Right lobe of liver (tissue), 6 donors: Measurements from ENCODE around the gene DVL3. TPM values are rescaled to one million over a fixed set of nuclear protein-coding genes. Genes with fewer than 3 reads are reported as not detected.

Experiments
- ATAC-seq, 4 donors: fragments of 200-7000 bp; cut with Tn5 transposase; one replicate each; pipeline ENCODE4 v1.9.1; 2020; ENCODE audit warnings: mild to moderate bottlenecking in 4 of 4, moderate library complexity in 4 of 4
- DNase-seq, 3 donors: peaks; one replicate each; pipeline ENCODE4 v3.0.0-alpha.2; 2020
- H3K27ac ChIP-seq, 3 donors: fragments of 200-600 bp; one replicate each; pipeline ENCODE4 v1.8.0; 2022
- H3K27me3 ChIP-seq, 2 donors: fragments of 200-600 bp; one replicate each; pipeline ENCODE4 v1.8.0; 2022
- H3K36me3 ChIP-seq, 4 donors: fragments of 200-600 bp; sonication (generic) in 1 of 4; one replicate each; pipeline versions ENCODE4 v1.5.1 to v1.8.0; 2017 to 2022; ENCODE audit warnings: control low read depth in 1 of 4
- H3K4me1 ChIP-seq, 4 donors: fragments of 200-600 bp; sonication (generic) in 1 of 4; one replicate each; pipeline versions ENCODE4 v1.5.1 to v1.8.0; 2017 to 2022; ENCODE audit warnings: control low read depth in 1 of 4
- H3K4me3 ChIP-seq, 3 donors: fragments of 200-600 bp; one replicate each; pipeline ENCODE4 v1.8.0; 2022
- H3K9me3 ChIP-seq, 4 donors: fragments of 200-600 bp; sonication (generic) in 1 of 4; one replicate each; pipeline versions ENCODE4 v1.5.1 to v1.8.0; 2017 to 2022; ENCODE audit warnings: control low read depth in 1 of 4
- POLR2A ChIP-seq: fragments of 450-650 bp; IDR thresholded peaks from one replicate; pipeline ENCODE4 v1.6.1; 2017; ENCODE audit warnings: antibody characterized with exemption, mild to moderate bottlenecking
- whole genome bisulfite sequencing: methylation state at CpG from one replicate; pipeline ENCODE4 v1.1.6; 2018; ENCODE audit warnings: low coverage, low lambda C conversion rate; ENCODE audit not compliant: insufficient coverage; ENCODE audit errors: missing lambda C conversion rate; 5-methylcytosine and 5-hydroxymethylcytosine counted together
- intact Hi-C, 2 donors: fragments of 100-400 bp; cut with DNase I; formaldehyde crosslinking; loops; one replicate each; pipeline versions ENCODE4 v1.11.2 to v1.14.1; 2022
- total RNA-seq, 6 experiments: library from RNA; depleted of rRNA in 2 of 6; stranded (reverse); fragments of >200 nt in 2 of 6; fragmentation: NEBNext Ultra II Directional in 3 of 6; extraction: Animal tissue kit (Norgen Biotek cat#: 25700) in 3 of 6; gene quantifications; one replicate each; pipeline versions ENCODE4 v1.1.0 to v1.2.4, GENCODE V29; 2016 to 2023
- TF ChIP-seq, protein P1 (sequence below), 4 donors: fragments of 200-600 bp in 3 of 4; fragments of 450-650 bp in 1 of 4; IDR thresholded peaks; one replicate each; pipeline versions ENCODE4 v1.5.1 to v1.8.0; 2016 to 2022; ENCODE audit warnings: antibody characterized with exemption in 4 of 4, mild to moderate bottlenecking in 2 of 4
- donor health status: DM: no; HTN: yes; CAD: no.
- donor health status: DM: no; HTN: no; CAD: no.
- donor health status: DM: no; HTN: no; CAD: no.
- donor health status: DM: no; HTN: yes; CAD: no.
- donor health status: DM: no; HTN: yes; CAD: no.

Gene DVL3
- total RNA-seq, 6 experiments from 2014 or later: 18.9 to 28.1 (median 21.8) TPM

DNA sequence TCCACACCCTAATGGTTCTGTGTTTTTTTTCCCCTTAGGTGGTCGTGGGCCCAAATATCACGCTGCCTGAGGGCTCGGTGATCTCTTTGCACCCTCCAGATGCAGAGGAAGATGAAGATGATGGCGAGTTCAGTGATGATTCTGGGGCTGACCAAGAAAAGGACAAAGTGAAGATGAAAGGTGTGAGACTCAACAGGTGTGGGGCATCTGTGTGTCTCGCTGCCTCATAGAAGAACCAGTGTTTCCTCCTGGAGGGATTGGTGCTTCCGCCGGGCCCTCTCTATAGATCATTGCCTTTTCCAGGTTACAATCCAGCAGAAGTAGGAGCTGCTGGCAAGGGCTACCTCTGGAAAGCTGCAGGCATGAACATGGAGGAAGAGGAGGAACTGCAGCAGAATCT is 13.0 kb upstream of the DVL3 start:
- no peak overlapping the region for H3K27ac ChIP-seq
- no peak overlapping the region for H3K4me3 ChIP-seq
- no peak for DNase-seq
- H3K27me3 ChIP-seq: no peaks in the 10 kb centered on the region
- intact Hi-C loops: loop anchor here (10.0 kb wide), 1 partner anchor 103 kb away; the partner anchor contains the start of genes ALG3 (in 2 of the 2) and EEF1AKMT4 (in 2 of the 2)
- peaks cover 8 to 66% (median 27%) of the 10 kb centered on the region in 4 donors for H3K36me3 ChIP-seq
- no peak for ATAC-seq
- H3K4me1 ChIP-seq: peaks cover 0 to 12% (median 0%) of the 10 kb centered on the region in 4 donors
- TF ChIP-seq POLR2A: no peak
- TF ChIP-seq, protein P1, sequence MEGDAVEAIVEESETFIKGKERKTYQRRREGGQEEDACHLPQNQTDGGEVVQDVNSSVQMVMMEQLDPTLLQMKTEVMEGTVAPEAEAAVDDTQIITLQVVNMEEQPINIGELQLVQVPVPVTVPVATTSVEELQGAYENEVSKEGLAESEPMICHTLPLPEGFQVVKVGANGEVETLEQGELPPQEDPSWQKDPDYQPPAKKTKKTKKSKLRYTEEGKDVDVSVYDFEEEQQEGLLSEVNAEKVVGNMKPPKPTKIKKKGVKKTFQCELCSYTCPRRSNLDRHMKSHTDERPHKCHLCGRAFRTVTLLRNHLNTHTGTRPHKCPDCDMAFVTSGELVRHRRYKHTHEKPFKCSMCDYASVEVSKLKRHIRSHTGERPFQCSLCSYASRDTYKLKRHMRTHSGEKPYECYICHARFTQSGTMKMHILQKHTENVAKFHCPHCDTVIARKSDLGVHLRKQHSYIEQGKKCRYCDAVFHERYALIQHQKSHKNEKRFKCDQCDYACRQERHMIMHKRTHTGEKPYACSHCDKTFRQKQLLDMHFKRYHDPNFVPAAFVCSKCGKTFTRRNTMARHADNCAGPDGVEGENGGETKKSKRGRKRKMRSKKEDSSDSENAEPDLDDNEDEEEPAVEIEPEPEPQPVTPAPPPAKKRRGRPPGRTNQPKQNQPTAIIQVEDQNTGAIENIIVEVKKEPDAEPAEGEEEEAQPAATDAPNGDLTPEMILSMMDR (IDR thresholded peaks at IDR 0.05): no peak
- 95% methylated on average over 7 of the region's 7 CpGs for WGBS
- H3K9me3 ChIP-seq: no peaks in the 10 kb centered on the region

DNA sequence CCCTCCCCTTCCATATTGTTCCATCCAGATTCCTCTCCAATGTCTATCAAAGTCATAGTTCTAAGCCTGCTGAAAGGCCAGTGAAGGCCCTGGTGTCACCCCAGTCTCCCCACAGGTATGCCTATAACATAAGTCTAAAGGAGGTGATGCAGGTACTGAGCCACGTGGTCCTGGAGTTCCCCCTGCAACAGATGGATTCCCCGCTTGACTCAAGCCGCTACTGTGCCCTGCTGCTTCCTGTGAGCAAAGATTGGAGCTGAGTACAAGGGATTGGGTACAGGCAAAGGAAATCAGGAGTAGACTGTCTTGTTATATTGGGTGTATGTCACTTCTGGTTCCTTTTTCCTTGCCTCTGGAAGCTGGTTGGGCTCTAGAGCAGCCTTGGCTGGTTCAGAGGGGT is 11.8 kb upstream of the DVL3 start:
- no peaks in the 10 kb centered on the region for H3K9me3 ChIP-seq
- no peak for ATAC-seq
- H3K4me1 ChIP-seq: peaks cover 0 to 12% (median 0%) of the 10 kb centered on the region in 4 donors
- H3K4me3 ChIP-seq: no peak overlapping the region
- peaks cover 8 to 61% (median 25%) of the 10 kb centered on the region in 4 donors for H3K36me3 ChIP-seq
- WGBS: 86% methylated on average over 2 of the region's 3 CpGs
- DNase-seq: no peak
- TF ChIP-seq POLR2A: no peak
- TF ChIP-seq, protein P1 (IDR thresholded peaks at IDR 0.05): no peak
- H3K27ac ChIP-seq: no peak overlapping the region
- no peaks in the 10 kb centered on the region for H3K27me3 ChIP-seq
- intact Hi-C loops: loop anchor here (10.0 kb wide), 1 partner anchor 101 kb away; the partner anchor contains the start of genes ALG3 (in 2 of the 2) and EEF1AKMT4 (in 2 of the 2)

DNA sequence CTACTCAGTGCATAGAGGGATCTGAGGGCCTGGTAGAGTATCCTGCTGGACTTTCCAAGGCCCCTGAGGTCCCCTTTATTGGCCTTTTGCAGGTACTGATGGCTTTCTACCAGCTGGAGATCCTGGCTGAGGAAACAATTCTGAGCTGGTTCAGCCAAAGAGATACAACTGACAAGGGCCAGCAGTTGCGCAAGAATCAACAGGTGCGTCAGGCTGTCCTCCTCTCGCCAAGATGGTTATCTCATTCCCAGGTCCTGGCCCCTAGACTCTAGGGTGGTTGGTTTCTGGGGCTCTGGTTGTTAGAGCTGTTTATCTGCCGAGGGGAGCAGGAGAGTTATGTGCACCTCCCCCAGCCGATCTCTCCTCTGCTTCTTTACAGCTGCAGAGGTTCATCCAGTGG is 10.7 kb upstream of the DVL3 start:
- Histone ChIP-seq H3K27ac (no peak overlapping the region), H3K36me3 (peaks cover 8 to 61% (median 25%) of the 10 kb centered on the region in 4 donors), H3K27me3 (no peaks in the 10 kb centered on the region), H3K4me3 (no peak overlapping the region), H3K4me1 (peaks cover 0 to 12% (median 0%) of the 10 kb centered on the region in 4 donors), H3K9me3 (no peaks in the 10 kb centered on the region)
- WGBS: no CpG with 5 or more reads among the region's 5 CpGs
- intact Hi-C loops: loop anchor here (10.0 kb wide), 1 partner anchor 100 kb away; the partner anchor contains the start of genes ALG3 (in 2 of the 2) and EEF1AKMT4 (in 2 of the 2)
- DNase-seq: peak; percentile 56 to 81 (median 77)
- ATAC-seq: peak; percentile 66 to 97 (median 81)
- TF ChIP-seq, protein P1 (IDR thresholded peaks at IDR 0.05): no peak
- no peak for TF ChIP-seq POLR2A

DNA sequence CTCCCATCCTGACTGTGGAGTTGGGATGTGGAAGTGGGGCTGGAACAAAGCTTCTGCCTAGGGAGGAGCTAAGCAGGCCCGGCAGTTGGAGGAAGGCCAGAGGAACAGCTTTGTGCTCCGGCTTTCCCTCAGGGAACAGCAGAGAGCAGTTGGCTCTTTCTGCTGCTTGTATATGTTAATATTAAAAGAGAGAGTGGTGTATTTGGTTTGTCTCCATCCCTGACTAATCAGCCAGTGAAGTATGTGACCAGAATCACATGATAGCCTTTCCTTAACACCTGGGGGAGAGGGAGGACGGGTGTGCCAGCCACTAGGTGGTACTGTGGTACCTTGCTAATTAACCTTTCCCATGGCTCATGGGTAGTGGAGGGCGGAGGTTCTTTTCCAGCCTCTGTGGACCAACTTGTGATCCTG is 10.1 kb upstream of the DVL3 start:
- Histone ChIP-seq H3K9me3 (no peaks in the 10 kb centered on the region), H3K4me1 (peaks cover 0 to 12% (median 0%) of the 10 kb centered on the region in 4 donors), H3K27me3 (no peaks in the 10 kb centered on the region), H3K36me3 (peaks cover 8 to 59% (median 25%) of the 10 kb centered on the region in 4 donors), H3K27ac (no peak overlapping the region), H3K4me3 (no peak overlapping the region)
- WGBS: 39% methylated on average over 4 of the region's 4 CpGs
- TF ChIP-seq, protein P1 (IDR thresholded peaks at IDR 0.05): peak; percentile 36 to 50 (median 48)
- TF ChIP-seq POLR2A: no peak
- ATAC-seq (peak; percentile 73 to 87 (median 80)), DNase-seq (no peak)
- intact Hi-C loops: loop anchor here (10.0 kb wide), 1 partner anchor 100 kb away; the partner anchor contains the start of genes ALG3 (in 2 of the 2) and EEF1AKMT4 (in 2 of the 2)
